Dermis blood vessel endothelial cell (primary cell): ENCODE data around the gene TMED3. TPM values are rescaled to one million over a fixed set of nuclear protein-coding genes. Genes with fewer than 3 reads are reported as not detected.

ENCODE experiments used
- DNase-seq: peaks from one replicate; pipeline ENCODE4 v3.0.0; 2010
- total RNA-seq: library from RNA; depleted of rRNA; stranded (reverse); fragments of >200 nt; gene quantifications from 2 replicates; pipeline ENCODE4 v1.2.3, GENCODE V29; 2014

TMED3 gene
- 119 and 173 TPM in 2 replicates for total RNA-seq

DNA sequence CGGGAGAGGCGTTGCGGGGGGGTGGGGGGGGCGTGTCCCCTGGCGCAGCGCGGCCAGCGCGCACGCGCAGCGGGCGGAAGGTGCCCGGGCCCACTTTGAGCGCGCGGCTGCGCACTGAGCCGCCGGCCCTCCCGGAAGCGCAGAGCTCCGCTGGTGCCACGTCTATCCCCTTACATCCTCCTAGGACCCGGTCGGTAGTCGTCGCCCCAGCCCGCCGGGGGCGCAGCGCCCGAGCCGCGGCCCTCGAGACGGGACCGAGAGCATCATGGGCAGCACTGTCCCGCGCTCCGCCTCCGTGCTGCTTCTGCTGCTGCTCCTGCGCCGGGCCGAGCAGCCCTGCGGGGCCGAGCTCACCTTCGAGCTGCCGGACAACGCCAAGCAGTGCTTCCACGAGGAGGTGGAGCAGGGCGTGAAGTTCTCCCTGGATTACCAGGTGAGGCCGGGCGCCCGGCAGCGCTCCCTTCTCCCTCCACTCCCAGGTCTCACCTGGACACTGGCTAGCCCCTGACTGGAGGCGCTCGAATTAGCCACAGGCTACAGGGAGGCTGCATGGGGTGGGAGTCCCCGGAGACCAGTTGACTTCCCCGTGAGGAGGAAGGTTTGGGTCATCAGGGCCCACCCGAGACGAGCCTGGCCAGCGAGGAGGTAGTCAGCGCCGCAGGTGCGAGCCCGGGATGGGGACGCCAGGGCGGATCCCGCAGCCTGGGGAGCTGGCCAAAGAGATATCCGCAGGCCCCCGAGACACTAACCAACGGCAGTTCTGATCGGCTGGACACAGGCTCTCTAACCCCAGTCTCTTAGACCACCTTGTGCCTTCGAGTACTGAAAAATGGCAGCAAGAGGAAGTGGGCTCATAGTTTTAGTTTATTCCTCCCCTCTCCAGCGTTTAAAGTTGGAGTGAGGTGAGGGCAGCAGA, at the start of gene TMED3:
Gene TMED3 (plus strand): TSS at position 128 of the 916 bp plus-strand sequence. CDS start 138 bp downstream, at position 266.
- DNase-seq: peak; percentile 87

DNA sequence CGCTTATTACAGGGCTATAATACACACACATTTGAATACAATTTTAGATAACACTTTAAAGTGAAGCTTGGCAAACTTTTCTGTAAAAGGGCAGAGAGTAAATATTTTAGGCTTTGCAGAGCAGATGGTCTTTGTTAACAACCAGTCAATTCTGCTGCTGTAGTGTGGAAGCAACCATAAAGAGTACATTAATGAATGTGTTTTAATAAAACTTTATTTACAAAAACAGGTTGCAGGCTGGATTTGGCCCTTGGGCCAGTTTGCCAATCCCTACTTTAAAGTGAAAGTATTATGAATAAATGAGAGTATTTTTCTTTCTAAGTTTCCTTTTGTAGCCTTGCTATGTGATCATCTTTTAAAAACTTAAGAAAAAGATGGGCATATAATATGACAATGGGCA, 49.1 kb upstream of the TMED3 start:
- DNase-seq: no peak

DNA sequence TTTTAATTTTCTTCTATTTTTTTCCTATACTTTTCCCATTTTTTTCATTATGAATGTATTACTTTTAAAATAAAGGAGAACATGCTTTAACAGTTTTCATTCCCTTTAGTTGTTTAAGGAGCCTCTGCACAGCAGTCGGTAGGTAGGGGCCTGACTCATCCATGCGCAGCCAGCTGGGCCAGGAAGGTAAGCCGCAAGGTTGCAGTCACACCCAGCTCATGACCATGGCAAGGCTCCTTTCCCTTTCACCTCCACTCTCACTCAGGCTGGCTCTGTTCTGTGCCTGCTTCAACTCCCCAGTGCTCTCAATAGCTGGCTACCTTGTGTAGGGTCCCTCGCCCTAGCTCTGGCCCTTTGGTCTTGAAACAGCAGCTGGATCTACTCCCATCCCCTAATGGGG, 45.7 kb upstream of the TMED3 start:
- DNase-seq: no peak

DNA sequence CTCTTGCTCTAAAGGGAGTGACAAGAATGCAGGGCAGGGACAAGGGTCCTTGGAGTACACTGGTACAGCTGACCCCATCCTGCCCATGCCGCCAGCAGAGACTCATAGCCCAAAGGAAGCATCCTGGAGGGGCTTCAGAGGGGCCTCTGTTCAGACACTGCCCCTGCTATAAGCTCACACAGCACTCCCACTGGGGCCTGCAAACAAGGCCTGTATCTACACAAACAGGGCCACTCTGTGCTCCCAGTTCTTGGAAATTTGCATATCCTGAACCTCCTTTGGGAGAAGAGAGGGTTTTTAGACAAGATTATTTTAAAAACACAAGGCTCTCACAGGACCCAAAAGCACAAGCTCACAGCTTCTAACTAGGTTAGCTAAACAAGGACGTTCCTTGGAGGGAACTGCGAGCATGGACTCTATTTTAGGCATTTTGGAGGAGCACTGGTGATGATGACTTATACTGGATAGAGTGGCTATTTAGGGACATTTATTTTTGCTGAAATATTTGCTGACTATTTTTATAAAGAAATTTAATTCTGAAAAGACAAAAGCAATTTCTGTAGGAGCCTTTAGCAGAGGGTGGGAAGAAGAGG, 44.8 kb upstream of the TMED3 start:
- DNase-seq: no peak

DNA sequence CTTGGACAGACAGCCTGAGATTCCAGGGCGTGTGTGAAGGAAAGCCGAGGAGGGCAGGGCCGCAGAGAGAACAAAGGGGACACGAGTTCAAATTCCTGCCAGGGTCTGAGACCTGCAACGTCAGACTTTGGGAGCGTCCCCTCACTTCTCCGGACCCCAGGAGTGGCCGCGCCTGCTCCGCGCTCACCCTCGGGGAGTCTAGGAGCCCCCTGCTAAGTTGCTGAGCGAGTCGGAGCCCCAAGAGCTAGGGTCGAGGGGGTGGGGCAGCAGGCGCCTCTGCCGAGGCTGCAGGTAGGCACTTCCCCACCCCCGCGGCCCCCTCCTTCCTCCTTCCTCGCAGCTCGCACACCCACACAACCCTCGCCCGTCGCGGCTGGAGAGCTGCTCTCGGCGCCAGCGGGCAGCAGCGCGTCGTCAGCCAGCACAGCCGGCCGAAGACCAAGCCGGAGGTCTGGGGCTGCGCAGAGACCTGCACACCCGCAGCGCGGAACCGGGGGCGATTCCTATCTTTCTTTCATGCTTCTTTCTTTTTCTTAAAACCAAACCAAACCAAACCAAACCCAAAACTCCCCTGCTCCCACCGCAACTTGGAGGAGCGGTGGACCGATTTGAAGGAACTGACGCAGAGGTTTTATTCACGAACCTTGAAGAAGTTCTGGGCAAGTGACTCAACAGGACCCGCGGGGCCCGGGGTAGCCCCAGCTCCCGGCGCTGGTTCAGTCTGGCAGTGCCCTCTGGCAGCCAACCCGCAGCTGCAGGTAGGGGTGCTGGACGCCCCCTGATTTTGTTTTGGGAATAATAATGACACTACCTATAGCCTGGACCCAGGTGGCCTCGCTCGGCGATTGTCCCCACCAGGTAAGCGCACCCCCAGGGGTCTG, 28.3 kb upstream of the TMED3 start, which contains the start of gene ANKRD34C:
Gene ANKRD34C (plus strand): TSS at position 352 of the 881 bp plus-strand sequence. CDS start 10,563 bp downstream, outside the sequence.
- no peak for DNase-seq

DNA sequence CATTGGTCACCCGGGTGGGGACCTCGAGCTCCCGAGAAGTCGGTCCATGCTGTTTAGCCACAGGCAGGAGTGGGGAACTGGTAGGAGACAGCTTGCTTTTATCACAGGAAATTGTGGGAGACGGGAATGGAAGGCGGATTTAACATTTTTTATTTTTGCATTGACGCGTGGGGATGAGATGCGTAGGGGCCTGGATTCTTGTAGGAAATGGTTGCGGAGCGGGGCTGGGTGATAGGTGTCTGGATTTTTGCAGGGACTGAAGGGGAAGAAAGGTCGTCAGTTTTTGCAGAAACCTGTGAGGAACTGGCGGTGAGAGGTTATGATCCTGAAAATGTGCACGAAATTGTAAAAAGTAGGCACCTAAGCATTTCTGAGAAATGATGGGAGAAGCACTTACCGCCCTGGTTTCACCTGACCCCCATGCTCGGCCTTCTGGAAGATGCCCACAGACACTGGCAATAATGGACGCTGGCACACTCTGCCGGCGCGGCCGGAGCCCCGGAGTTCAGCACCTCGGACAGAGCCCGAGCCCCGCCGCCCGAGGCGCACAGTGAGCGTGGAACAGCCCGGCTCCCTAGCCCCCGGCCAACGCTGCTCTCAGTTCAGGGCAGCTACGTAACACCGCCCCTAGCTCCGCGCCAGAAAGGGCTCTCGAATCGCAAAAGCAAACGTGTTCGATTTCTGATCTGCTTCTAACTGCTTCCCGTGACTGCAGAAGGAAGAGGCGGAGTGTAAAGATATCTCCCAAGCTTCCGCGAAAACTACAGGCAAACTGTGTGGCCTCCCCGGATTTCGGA, 27.5 kb upstream of the TMED3 start:
- peak; percentile 65 for DNase-seq

DNA sequence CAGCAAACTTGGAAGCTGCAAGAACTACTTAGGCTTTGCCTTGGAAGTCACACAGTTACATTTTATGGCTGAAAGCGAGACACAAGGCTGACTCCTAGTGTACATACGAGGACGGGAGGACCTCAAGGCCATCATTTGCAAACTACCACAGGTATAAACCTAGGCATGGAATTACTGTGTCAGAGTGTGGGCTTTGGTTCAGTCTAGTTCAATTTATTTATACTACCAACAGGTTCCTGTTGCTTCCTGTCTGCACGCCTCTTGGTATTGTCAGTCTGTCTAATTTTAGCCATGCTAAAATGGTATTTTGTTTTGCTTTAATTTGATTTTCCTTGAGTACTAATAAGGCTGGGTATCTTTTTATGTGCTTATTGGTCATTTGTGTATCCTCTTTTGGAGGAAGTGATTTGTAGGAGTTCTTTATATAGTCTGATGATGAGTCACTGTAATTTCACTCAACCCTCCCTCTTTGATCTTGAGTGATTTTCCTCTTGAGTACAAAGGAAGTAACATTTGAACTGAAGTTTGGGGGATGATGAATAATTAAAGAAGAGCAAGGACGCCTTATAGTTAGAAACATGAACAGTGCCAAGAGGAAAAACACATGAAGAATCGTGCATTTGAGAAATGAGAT, 20.2 kb upstream of the TMED3 start:
- DNase-seq: peak; percentile 14

DNA sequence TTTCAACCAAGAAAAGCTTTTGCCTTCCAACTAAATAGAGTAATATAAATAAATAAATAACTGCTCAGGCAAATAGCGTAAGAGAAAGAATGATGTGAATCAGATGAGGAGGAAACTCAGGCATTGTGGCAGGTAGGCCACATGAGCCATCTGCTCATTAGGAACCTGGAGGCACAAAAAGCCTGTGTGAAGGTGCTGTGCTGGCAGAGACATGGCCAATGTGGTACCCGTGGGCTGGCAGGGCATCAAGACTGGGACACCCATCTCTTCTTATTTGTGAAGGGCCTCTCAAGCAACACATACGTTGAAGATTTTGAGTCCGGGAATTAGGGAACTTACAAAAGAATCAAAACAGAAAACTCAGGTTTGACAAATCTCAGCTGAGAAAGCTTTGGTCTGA, 18.9 kb upstream of the TMED3 start:
- DNase-seq: no peak

DNA sequence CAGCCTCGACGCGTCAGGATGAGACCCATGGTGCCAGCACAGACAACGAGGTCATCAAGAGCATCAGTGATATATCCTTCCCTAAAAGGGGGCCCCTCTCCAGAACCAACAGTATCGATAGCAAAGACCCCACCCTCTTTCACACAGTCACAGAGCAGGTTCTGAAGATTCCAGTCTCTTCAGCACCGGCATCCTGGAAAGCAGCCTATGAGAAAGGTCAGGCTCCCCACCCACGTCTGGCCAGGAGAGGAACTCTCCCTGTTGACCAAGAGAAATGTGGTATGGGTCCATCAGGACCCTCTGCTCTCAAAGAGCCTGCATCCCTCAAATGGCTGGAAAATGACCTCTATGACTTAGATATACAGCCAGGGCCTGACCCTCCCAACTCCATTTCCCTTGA, 16.8 kb upstream of the TMED3 start:
- no peak for DNase-seq

DNA sequence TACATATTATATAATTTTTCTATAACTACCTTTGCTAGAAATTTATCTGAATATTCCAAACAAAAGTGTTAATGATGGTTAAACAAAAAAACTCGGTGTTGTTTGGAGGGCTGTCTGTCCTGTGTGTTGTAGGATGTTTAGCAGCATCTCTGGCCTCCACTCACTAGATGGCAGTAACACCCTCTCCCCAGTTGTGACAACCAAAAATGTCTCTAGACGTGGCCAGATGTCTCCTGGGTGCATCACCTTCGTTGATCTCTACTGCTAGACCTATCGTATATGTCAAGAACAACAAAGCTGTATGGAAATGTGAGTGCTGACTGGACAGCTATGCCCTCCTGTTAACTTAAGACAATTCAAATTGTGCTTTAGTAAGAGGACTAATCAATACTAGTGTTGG, 14.3 kb upstream of the TMED3 start:
- no peak for DNase-seq

DNA sequence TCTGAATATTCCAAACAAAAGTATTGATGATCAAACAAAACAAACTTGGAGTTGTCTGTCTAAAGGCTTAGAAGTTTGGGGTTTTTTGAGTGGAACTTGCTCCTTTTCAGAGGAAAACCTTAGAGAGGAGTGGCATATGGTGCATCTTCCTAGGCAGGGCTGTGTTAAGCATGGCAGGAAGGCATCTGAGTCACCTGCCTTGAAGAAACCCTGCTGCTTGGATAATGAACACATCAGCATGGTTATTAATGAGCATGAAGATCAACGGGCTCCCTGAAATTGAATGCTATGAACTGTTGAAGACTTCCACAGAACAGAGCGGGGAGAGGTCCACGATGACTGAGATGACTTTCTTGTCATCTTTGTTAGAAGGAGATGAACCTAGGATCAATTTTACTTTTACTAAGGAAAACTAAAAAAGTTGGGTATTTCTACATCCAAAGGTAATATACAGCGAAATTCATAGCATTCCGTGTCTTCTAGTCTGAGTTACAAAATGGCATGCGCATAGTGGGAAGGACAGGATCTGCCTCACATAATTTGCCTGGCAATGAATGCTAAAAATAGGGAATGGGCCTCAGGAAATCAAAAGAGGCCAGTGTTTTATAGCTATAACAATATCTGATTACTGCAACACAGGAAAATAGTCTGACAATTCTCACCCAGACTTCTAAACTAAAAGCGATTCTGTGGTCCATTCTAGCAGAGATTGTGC, 11.6 kb upstream of the TMED3 start:
- no peak for DNase-seq

DNA sequence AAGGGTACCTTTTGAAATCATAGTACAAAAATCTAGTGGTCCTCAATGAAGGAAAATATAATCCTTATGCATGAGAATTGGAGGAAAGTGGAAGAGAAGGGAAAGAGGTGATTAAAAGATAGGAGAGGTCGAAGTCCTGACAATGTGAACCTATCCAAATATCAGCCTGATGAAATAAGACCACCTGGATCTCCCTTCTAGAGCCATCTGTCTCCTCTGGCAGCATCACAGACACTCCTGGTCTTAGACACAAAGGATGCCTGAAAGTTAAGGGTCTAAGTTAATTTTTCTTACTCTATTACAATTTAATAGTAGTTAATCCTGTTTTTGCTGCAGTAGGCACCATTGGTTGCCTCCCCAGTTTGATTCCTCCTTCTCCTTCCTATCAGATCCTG, 11.1 kb upstream of the TMED3 start:
- no peak for DNase-seq

DNA sequence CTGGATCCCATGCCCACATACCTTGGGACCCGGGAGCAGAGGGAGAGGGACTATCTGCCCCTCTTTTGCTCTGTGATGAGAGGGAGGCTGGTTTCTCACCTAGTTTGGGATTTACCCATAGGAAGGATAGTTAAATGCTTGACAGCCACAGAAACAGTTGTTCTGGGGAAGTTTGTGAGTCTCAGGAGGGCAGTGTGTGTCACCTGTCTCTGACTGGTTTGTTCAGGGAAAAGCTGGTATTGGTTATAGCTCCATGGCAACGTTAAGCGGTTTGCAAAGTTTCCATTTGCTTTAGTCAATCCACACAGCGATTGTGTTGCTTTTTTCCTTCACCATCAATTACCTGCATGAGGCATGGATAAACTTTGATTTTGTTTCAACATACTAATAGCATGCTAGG, 3.7 kb upstream of the TMED3 start:
- DNase-seq: no peak

DNA sequence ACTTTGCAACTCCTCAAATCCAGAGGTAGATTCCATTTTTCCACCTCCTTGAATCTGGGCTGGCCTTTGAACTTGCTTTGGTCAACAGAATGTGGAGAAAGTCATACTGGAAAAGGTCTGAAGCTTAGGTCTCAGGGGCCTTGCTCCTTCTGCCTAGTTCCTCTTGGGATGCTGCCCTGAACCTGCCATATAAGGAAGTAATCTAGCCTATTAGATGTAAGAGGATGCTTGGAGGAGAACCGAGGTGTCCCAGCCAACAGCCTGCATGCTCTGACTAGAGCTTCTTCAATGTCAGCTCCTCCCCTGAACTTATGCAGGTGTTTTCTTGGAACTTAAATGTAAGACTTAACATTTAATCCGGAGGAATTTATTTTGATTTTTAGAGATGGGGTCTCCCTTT, 2.0 kb upstream of the TMED3 start:
- DNase-seq: no peak

DNA sequence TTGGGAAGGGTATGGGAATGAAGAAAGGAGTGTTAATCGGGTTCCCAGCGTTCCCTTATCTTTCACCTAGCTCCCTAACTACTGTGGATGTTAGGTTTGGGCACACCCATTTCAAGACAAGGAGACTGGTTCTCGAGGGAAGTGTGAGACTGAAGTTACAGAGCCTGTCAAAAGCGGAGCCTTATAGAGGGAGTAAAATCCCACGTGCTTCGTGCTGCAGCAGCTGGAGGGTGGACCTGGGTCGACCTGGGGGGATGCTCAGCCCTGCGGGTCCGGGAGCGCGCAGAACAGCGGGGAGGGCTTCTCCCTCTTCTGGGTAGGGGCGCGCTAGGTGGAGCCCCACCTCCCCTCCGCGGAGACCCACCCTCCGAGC, 314 bp upstream of the TMED3 start:
- no peak for DNase-seq

DNA sequence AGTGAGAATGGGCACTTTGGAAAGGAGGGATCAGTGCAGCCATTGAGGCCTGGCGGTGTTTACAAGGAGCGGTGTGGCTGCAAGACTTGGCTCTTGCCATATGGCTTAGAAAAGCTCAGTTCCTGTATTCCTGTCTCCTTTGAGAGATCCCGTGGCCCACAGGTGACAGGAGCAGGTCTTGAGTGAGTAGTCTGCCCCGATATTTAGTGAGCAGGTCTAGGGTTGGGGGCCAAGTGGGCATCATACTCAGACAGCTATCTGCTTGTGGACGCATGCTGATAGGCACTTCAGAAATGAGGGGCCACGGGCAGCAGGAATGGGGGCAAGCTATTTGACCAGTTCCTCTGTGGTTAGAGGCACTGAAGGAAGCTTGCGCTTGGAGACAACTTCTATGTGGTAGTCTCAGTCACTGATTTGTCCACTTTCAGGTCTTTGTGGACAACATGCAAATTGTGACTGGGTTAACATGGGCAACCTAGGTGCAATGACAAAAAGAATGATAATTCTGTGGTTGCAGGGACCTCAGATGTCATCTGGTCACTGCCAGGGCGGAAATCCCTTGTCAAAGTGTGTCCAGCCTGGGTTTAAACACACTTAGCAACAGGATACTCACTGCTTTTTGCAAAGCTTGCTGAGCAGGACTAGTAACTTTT, 1.1 kb downstream of the TMED3 start:
- DNase-seq: no peak

DNA sequence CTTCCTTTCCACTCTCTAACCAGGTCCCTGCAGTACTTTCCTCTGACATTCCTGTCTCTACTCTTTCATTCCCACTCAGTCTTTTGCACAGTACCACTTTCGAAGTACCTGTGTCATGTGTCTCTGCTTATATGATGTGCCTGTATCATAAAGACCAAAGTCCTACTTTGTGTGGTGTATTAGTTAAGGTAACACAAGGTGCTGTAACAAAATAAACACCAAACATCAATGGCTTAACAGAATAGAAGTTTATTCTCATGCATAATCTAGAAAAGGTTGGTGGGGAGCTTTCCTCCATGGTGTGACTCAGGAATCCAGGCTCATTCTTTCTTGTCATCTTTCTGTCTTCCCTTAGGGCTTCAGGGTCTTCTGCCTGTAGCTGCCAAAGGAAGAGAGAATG, 3.3 kb downstream of the TMED3 start:
- no peak for DNase-seq

DNA sequence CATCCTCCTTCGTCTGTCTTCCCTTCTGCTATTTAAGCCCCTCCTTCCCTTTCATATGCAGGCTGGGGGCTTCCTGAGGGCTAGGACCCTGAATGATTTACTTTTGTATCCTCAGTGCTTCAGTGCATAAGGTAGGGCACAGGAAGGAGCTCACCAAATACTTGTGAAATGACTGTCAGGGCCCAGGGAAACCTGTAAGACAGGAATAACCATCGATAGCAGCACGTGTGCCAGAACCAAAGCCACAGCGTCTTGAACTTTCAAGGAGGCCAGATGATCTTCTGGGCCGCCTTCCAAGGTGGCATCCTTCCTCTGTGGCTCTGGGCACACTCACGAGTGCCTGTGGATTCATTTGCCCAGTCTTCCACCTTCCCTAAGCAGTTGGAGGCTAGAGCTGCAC, 3.9 kb downstream of the TMED3 start:
- DNase-seq: no peak

DNA sequence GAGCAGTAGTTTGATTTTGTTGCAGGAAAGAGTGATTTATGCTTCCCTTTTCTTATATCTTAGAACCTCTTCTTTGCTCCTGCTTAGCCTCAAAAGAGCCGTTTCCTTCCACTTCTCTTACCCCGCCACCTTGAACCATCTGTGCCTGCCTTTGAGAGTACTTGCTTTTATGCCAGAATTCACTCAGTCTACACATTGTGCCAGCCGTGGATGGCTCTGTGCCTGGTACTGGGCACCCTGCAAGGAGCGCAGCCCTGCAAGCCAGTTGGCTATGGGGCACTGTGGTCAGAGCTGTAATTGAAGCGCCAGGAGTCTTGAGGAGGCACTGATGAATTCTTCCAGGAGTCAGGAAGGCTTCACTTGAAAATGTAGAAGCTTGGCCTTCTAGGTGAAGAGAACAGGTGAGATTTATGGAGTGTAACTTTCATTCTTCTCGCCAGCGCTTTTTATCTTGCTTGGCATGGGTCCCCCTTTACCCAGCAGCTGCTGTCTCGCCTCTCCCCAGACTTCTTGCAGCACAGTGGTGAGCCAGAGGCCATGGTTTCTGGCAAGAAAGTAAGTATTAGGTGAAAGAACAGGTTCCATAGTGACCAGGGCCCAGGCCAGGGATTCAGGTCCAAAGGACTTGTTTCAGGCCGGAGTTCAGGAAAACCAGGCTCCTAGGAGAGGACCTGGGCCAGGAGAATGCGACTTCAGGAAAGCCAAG, 4.9 kb downstream of the TMED3 start:
- DNase-seq: no peak

DNA sequence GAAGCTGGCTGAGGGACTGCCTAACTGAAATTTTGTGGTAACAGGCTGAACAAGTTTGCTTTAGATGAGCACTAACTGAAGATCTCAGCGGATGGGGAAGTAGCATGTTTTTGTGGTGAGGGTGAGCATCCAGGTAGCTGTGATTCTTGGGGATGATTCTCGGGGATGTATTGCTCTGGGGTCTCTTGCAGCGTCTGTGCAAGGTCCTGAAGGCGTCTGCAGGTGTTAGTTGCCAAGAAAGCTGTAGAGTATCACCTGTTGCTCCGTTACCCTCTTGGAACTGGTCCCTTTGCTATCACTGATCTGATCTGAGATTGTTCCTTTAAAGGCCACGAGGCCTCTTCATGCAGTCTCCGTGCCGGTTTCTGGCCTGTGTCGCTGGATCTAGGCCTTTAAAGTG, 6.0 kb downstream of the TMED3 start:
- no peak for DNase-seq
